Stomach smooth muscle (tissue), 2 donors: ENCODE data around the gene ATP6V0E1.
"Not testable (repeated sequence)": the region's sequence is repeated elsewhere in the genome, so short reads cannot be mapped to it uniquely, and the experiment has no call there.

ENCODE experiments used
- H3K27ac ChIP-seq: one replicate; pipeline ENCODE4 v1.7.0; 2013; ENCODE audit warnings: mild to moderate bottlenecking, low read length, inconsistent platforms
- H3K27me3 ChIP-seq, 2 donors: one replicate each; pipeline ENCODE4 v1.7.0; 2013; ENCODE audit warnings: low read length in 2 of 2; ENCODE audit not compliant: insufficient read depth in 2 of 2, control insufficient read depth in 1 of 2
- H3K36me3 ChIP-seq, 2 donors: one replicate each; pipeline ENCODE4 v1.7.0; 2013; ENCODE audit warnings: low read length in 2 of 2; ENCODE audit not compliant: control insufficient read depth in 2 of 2, insufficient read depth in 2 of 2
- H3K4me1 ChIP-seq: one replicate; pipeline ENCODE4 v1.7.0; 2013; ENCODE audit warnings: low read length; ENCODE audit not compliant: control insufficient read depth, insufficient read depth
- H3K4me3 ChIP-seq, 2 donors: one replicate each; pipeline ENCODE4 v1.7.0; 2013; ENCODE audit warnings: low read length in 2 of 2
- H3K9ac ChIP-seq, 2 donors: one replicate each; pipeline ENCODE4 v1.7.0; 2013; ENCODE audit warnings: low read length in 2 of 2, mild to moderate bottlenecking in 1 of 2
- H3K9me3 ChIP-seq, 2 donors: one replicate each; pipeline ENCODE4 v1.7.0; 2013; ENCODE audit warnings: low read length in 2 of 2; ENCODE audit not compliant: control insufficient read depth in 2 of 2
- donor health status: healthy.
- donor health status: Pancreatic carcinoma.

ATP6V0E1 gene

DNA sequence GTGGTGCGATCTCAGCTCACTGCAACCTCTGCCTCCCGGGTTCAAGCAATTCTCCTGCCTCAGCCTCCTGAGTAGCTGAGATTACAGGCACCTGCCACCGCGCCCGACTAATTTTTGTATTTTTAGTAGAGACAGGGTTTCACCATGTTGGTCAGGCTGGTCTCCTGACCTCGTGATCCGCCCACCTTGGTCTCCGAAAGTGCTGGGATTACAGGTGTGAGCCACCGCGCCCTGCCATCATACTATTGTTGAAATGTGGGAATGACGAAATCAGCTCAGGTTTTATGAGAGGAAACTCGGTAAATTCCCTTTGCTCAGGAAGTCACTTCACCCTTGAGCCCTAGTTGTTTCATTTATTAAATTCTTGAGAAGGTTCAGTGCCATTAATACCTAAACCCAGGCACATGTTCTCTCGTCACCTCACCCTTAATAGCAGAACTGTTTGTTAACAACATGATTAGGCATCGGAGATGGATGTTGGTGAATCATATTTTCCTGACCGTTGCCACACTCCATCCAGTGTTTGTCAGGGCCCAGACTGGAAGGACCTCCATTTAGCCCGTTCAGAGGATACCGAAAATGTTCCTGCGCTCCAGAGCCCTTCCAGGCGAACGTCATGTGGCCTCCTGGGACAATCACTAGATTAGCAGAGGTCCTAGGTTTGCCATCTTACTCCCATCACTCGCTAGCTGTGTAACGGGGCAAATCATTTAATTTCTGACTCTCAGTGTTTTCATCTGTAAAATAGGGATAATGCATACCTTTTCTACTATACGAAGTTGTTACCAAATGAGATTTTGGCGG is 52.5 kb downstream of the ATP6V0E1 start:
- H3K4me1 ChIP-seq: peaks cover 3% of the 10 kb centered on the region
- H3K4me3 ChIP-seq: no peak overlapping the region
- H3K9ac ChIP-seq: no peak overlapping the region
- H3K27me3 ChIP-seq: no peaks in the 10 kb centered on the region
- H3K36me3 ChIP-seq: peaks cover 0 to 8% of the 10 kb centered on the region in 2 donors
- no peak overlapping the region for H3K27ac ChIP-seq
- no peaks in the 10 kb centered on the region for H3K9me3 ChIP-seq

- Histone ChIP-seq H3K9ac (no peak overlapping the region), H3K27me3 (no peaks in the 10 kb centered on the region)
Measured at GRCh38 chr5:173039188-173039587, 55.6 kb downstream of the ATP6V0E1 start.

GRCh38 chr5:173039964-173040363 is 56.4 kb downstream of the ATP6V0E1 start:
- Histone ChIP-seq H3K4me3 (no peak overlapping the region), H3K4me1 (peaks cover 3% of the 10 kb centered on the region), H3K9ac (no peak overlapping the region), H3K36me3 (peaks cover 0 to 4% of the 10 kb centered on the region in 2 donors), H3K9me3 (no peaks in the 10 kb centered on the region), H3K27me3 (no peaks in the 10 kb centered on the region), H3K27ac (no peak overlapping the region)

More at GRCh38 chr5:173039188-173039587, 55.6 kb downstream of the ATP6V0E1 start:
- H3K36me3 ChIP-seq: peaks cover 0 to 8% of the 10 kb centered on the region in 2 donors
- H3K4me3 ChIP-seq: no peak overlapping the region
- H3K27ac ChIP-seq: no peak overlapping the region
- peaks cover 3% of the 10 kb centered on the region for H3K4me1 ChIP-seq
- H3K9me3 ChIP-seq: no peaks in the 10 kb centered on the region

- Histone ChIP-seq H3K4me1 (no peaks in the 10 kb centered on the region), H3K9ac (no peak overlapping the region), H3K27ac (no peak overlapping the region), H3K4me3 (no peak overlapping the region), H3K36me3 (no peaks in the 10 kb centered on the region), H3K9me3 (no peaks in the 10 kb centered on the region), H3K27me3 (no peaks in the 10 kb centered on the region)
Measured at GRCh38 chr5:173041881-173042762, 58.6 kb downstream of the ATP6V0E1 start.

GRCh38 chr5:173042763-173043107 is 59.2 kb downstream of the ATP6V0E1 start:
- Histone ChIP-seq H3K27ac (no peak overlapping the region), H3K9me3 (no peaks in the 10 kb centered on the region), H3K4me3 (no peak overlapping the region), H3K9ac (no peak overlapping the region), H3K36me3 (no peaks in the 10 kb centered on the region), H3K27me3 (no peaks in the 10 kb centered on the region), H3K4me1 (no peaks in the 10 kb centered on the region)

DNA sequence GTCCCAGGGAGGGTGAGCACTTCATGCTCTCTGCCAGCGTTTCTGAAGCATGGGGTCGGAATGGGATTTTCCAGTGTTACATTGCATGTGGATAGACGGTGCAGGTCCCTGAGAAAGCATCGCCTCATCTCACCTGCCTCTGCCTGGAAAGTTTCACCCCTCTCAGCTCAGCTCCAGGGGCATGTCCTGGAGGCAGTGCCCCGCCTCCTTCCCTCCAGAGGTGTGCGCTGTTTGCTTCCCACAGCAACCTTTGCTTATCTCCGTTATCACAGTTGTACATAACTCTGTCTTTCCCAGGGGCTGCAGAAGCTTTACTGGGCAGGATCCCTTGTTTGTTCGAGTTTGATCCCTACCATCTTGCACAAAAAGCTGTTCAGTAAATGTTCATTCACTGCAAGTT is 61.9 kb downstream of the ATP6V0E1 start:
- Histone ChIP-seq H3K36me3 (no peaks in the 10 kb centered on the region), H3K4me3 (no peak overlapping the region), H3K4me1 (no peaks in the 10 kb centered on the region), H3K27ac (no peak overlapping the region), H3K9ac (no peak overlapping the region), H3K27me3 (no peaks in the 10 kb centered on the region), H3K9me3 (no peaks in the 10 kb centered on the region)

- not testable (repeated sequence) for H3K27ac ChIP-seq
Measured at GRCh38 chr5:173047096-173047837, 63.7 kb downstream of the ATP6V0E1 start.

DNA sequence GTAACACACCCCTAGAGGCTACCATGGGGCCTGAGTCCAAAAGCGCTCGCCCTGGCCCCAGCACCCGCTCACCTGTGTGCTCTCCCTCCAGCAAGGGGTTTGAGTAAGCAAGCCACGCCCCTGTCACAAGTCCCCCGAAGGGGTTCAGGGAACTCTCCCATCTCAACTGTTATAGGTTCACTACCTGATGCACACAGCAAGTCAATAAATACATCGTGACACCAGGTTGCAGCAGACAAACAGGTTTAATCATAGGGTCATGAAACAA is 64.2 kb downstream of the ATP6V0E1 start:
- Histone ChIP-seq H3K4me1 (no peaks in the 10 kb centered on the region), H3K4me3 (no peak overlapping the region), H3K9ac (no peak overlapping the region), H3K27me3 (peaks cover 0 to 1% of the 10 kb centered on the region in 2 donors), H3K9me3 (no peaks in the 10 kb centered on the region), H3K36me3 (no peaks in the 10 kb centered on the region), H3K27ac (no peak overlapping the region)

More at GRCh38 chr5:173047096-173047837, 63.7 kb downstream of the ATP6V0E1 start:
- H3K27me3 ChIP-seq, H3K4me3 ChIP-seq, H3K4me1 ChIP-seq, H3K36me3 ChIP-seq, H3K9ac ChIP-seq, H3K9me3 ChIP-seq: not testable (repeated sequence)

- H3K27ac ChIP-seq: no peak overlapping the region
- H3K9ac ChIP-seq: no peak overlapping the region
- H3K4me1 ChIP-seq: peaks cover 4% of the 10 kb centered on the region
- no peaks in the 10 kb centered on the region for H3K36me3 ChIP-seq
- no peaks in the 10 kb centered on the region for H3K9me3 ChIP-seq
- H3K4me3 ChIP-seq: peak overlapping the region in 1 of 2 donors; percentile 22
- peaks cover 3 to 5% of the 10 kb centered on the region in 2 donors for H3K27me3 ChIP-seq
Measured at GRCh38 chr5:173050791-173051190, 67.2 kb downstream of the ATP6V0E1 start.

GRCh38 chr5:173051746-173052145 is 68.2 kb downstream of the ATP6V0E1 start:
- H3K9me3 ChIP-seq: no peaks in the 10 kb centered on the region
- H3K36me3 ChIP-seq: no peaks in the 10 kb centered on the region
- peaks cover 3 to 5% of the 10 kb centered on the region in 2 donors for H3K27me3 ChIP-seq
- no peak overlapping the region for H3K27ac ChIP-seq
- no peak overlapping the region for H3K9ac ChIP-seq
- peaks cover 4% of the 10 kb centered on the region for H3K4me1 ChIP-seq
- no peak overlapping the region for H3K4me3 ChIP-seq
